ENCODE measurements around the gene PATJ. TPM values are rescaled to one million over a fixed set of nuclear protein-coding genes. Genes with fewer than 3 reads are reported as not detected.
A peak's percentile ranks its signal among the peaks of the same experiment; 100 is the strongest.

PATJ gene
- total RNA-seq, 1 experiment from 2014 or later, result 47.3 TPM

GRCh38 chr1:62103846-62104245 lies 361.6 kb downstream of the PATJ start:
- no peak overlapping the region for H4K5ac ChIP-seq (ENCODE audit: insufficient read length, low read depth, low read length)
- H2BK12ac ChIP-seq (ENCODE audit: insufficient read length, low read depth, low read length), result no peak overlapping the region
- H2AK5ac ChIP-seq (ENCODE audit: insufficient read length, low read length), result no peak overlapping the region
- peaks cover 7 to 14% of the 10 kb centered on the region in 2 experiments for H3K4me1 Mint-ChIP-seq
- H4K8ac ChIP-seq (replicated peaks; ENCODE audit: insufficient read length, low read depth, low read length), result no peak overlapping the region
- H4K91ac ChIP-seq (ENCODE audit: insufficient read length, low read depth, low read length), result no peak overlapping the region
- peak overlapping the region in 2 of 3 experiments; percentile 46 to 54; a peak in 3 of 7 replicates for H3K27ac Mint-ChIP-seq
- H3K79me1 ChIP-seq (ENCODE audit: insufficient read depth, low read depth, low read length, poor library complexity, severe bottlenecking), result no peaks in the 10 kb centered on the region
- no peak overlapping the region for H3K27ac ChIP-seq (ENCODE audit: insufficient read length, low read depth, low read length)
- no peak for DNase-seq
- no peak overlapping the region; a peak in 1 of 5 replicates for H3K4me3 Mint-ChIP-seq
- no peak overlapping the region for H2BK20ac ChIP-seq (ENCODE audit: low read depth, low read length, poor library complexity, severe bottlenecking)
- no peaks in the 10 kb centered on the region for H3K23me2 ChIP-seq (ENCODE audit: insufficient read length, low read depth, low read length, poor library complexity, severe bottlenecking)
- H3K9ac ChIP-seq (ENCODE audit: extremely low read depth, insufficient read length, low read length), result no peak overlapping the region
- H3K27me3 Mint-ChIP-seq (ENCODE audit: low read depth), result no peaks in the 10 kb centered on the region
- H3K23ac ChIP-seq (ENCODE audit: insufficient read length, low read depth, low read length), result no peak overlapping the region
- H3K14ac ChIP-seq (ENCODE audit: insufficient read depth, low read length), result no peak overlapping the region
- H3K9me3 Mint-ChIP-seq, result peaks cover 0 to 2% of the 10 kb centered on the region in 2 experiments; a peak in 2 of 5 replicates
- no peak overlapping the region for H2BK120ac ChIP-seq (ENCODE audit: low read depth, low read length, poor library complexity, severe bottlenecking)
- no peak for TF ChIP-seq CTCF (conservative IDR thresholded peaks at IDR 0.05)
- no peak overlapping the region for H2AFZ ChIP-seq (ENCODE audit: low read length)
- no peaks in the 10 kb centered on the region for H3K79me2 ChIP-seq (ENCODE audit: insufficient read depth, low read length)
- no peaks in the 10 kb centered on the region for H3K4me1 ChIP-seq (ENCODE audit: insufficient read depth, low read length)
- H3K36me3 Mint-ChIP-seq (ENCODE audit: insufficient read depth in 1 of 3, low read depth in 3 of 3), result peaks cover 3 to 13% (median 10%) of the 10 kb centered on the region in 3 experiments; a peak in 6 of 7 replicates
- no peaks in the 10 kb centered on the region; the same call in 1 of the 2 replicates for H3K27me3 ChIP-seq (ENCODE audit: insufficient read depth, low read length)
- WGBS (ENCODE audit: extremely low coverage, insufficient read length, low lambda C conversion rate), result no CpG with 5 or more reads among the region's 3 CpGs
- H3K4me2 ChIP-seq (ENCODE audit: insufficient read depth, insufficient read length, low read length), result no peak overlapping the region
- H3K9me3 ChIP-seq (ENCODE audit: control insufficient read depth, low read depth, low read length), result no peaks in the 10 kb centered on the region
- H4K20me1 ChIP-seq (ENCODE audit: control insufficient read depth, insufficient read depth, insufficient read length), result no peaks in the 10 kb centered on the region
- no peak overlapping the region for H3T11ph ChIP-seq (ENCODE audit: low read length)
- H3K56ac ChIP-seq (ENCODE audit: insufficient read length, low read depth, low read length), result no peak overlapping the region
- no peak overlapping the region for H3K4ac ChIP-seq (ENCODE audit: low read depth, low read length)
- no peak overlapping the region for H3K18ac ChIP-seq (ENCODE audit: insufficient read length, low read depth, low read length)
- H2BK15ac ChIP-seq (ENCODE audit: low read depth, low read length), result no peak overlapping the region
- H2BK5ac ChIP-seq (ENCODE audit: insufficient read length, low read length), result no peak overlapping the region

Measured in H9 (cell line).